HG03565 (cell line): ENCODE data around the gene LTBP2.

Experiments
- ATAC-seq: cut with Tn5 transposase; IDR thresholded peaks from one replicate; pipeline ENCODE4 v1.9.1; 2021; ENCODE audit warnings: mild to moderate bottlenecking, moderate library complexity; ENCODE audit not compliant: unreplicated experiment

Gene LTBP2

GRCh38 chr14:74510223-74510931 lies 101.7 kb downstream of the LTBP2 start:
- no peak for ATAC-seq

DNA sequence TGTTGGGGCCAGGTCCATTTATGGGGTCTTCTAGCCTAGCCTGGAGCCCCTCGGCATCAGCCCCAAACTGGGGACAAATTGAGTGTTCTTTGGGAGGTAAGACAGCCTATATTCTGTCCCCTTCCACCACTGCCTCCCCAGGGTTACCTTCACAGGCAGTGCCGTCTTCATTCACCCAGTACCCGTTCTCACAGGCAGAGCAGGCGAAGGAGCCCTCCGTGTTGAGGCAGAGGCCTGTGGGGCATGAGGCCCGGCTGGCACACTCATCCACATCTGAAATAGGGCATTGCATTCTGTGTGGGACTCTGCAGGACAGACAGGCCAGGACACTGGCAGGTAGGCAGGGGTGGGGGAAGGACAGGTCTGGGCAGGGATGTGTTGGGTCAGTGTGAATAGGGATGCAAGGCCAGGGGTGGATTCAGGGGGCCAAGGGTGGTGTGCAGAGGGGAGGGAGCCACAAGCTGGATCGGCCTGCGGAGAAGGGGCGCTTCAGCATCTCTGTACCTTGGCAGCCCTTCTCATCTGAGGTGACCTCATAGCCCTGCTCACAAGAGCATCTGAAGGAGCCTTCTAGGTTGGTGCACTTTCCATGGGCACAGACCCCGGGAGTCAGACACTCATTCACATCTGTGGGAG lies 102.3 kb downstream of the LTBP2 start:
- no peak for ATAC-seq

- no peak for ATAC-seq
Measured at GRCh38 chr14:74508844-74509428, 103.1 kb downstream of the LTBP2 start.

GRCh38 chr14:74508292-74508731 lies 103.7 kb downstream of the LTBP2 start:
- no peak for ATAC-seq

DNA sequence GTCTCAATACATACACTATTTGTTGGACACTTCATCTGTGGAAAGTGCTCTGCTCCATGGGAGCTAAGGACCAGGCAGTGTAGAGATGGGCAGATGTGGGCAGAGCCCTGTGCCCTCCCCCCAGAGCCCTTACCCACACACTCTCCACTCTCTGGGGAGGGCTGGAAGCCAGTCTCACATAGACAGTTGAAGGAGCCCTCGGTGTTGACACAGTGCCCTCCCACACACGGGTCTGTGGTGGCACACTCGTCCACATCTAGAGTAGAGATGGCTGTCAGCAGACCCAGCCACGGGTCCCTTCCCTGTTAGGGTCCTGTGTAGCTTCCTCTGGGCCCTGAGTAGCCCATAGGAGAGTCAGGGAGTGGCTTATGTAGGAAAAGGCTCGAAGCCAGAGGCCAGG lies 104.2 kb downstream of the LTBP2 start:
- ATAC-seq: no peak

- no peak for ATAC-seq
Measured at GRCh38 chr14:74507085-74507484, 105.0 kb downstream of the LTBP2 start.

DNA sequence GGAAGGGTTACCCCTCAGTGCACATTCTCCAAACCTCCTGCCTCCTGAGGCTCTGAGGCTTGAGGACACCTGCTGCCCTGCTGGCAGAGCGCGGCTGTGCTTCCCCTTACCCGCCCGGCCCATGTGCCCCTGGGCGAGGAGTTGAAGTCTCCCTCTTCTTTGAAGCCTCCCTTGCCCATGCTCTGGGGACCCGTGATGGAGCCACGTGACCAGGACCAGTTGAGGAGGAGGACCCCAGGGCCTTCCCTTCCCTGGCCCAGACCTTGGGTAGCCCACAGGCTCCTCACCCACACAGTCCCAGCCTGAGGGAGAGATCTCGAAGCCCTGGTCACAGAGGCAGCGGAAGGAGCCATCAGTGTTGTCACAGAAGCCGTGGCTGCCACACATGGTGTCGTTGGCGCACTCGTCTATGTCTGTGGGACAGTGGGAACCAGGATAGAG lies 105.6 kb downstream of the LTBP2 start:
- ATAC-seq: no peak

DNA sequence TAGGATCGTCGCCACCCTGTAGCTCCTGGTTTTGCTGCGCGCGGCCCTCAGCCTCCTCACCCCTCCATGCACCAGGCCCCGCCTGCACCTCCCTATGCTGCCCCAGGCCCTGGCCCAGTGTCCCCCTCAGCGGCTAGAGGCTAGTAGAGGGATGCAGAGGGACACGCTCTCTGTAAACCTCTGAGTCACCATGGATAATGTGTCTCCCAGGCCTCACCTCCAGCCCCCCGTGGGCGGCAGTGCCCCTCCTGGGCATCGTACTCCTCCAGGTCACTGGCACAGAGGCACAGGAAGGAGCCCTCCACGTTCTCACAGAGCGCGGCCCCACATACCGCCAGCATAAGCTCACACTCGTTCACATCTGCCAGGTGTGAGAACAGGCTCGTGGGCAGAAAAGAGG lies 106.2 kb downstream of the LTBP2 start:
- no peak for ATAC-seq

GRCh38 chr14:74504874-74505720 lies 106.9 kb downstream of the LTBP2 start:
- no peak for ATAC-seq

GRCh38 chr14:74504412-74504811 lies 107.6 kb downstream of the LTBP2 start:
- no peak for ATAC-seq

DNA sequence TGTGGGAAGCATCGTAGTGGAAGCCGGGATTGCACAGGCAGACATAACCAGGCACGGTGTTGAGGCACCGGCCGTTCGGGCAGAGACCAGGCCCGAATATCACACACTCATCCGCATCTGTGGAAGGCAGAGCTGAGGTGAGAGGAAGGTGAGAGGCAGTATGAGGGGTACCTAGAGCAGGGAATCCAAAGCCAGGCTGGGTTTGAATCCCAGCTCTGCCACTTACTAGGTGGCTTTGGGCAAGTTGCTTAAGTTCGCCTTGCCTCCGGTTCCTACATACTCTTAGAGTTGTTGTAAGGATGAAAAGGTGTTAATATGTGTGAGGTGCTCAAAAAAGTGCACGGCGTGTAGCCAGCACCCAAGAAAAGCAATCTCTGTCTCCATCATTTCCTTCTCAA lies 108.1 kb downstream of the LTBP2 start:
- no peak for ATAC-seq

GRCh38 chr14:74503291-74503937 lies 108.6 kb downstream of the LTBP2 start:
- ATAC-seq: no peak

GRCh38 chr14:74502236-74503019 lies 109.6 kb downstream of the LTBP2 start:
- ATAC-seq: no peak

- ATAC-seq: no peak
Measured at GRCh38 chr14:74501691-74502090, 110.3 kb downstream of the LTBP2 start.

DNA sequence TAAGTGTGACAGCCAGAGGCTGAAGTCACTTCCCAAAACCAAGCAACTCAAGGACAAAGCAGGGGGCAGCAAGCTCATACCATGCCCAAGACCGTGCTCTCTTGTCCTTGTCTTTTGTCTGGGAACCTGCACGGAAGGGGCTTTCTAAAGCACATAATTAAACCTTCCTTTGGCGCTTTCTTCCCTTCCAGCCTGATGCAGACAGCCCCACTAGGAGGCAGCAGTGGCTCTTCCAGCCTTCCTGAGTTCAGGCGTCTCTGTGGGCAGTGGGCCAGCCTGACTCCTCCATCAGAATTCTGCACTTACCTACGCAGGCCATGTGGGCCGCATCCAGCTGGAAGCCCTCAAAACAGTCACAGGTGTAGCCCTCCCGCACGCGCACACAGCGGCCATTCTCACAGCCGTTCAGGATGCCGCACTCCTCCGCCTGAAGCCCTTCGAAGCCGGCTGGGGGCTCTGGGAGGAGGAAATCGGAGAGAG lies 110.9 kb downstream of the LTBP2 start:
- no peak for ATAC-seq

DNA sequence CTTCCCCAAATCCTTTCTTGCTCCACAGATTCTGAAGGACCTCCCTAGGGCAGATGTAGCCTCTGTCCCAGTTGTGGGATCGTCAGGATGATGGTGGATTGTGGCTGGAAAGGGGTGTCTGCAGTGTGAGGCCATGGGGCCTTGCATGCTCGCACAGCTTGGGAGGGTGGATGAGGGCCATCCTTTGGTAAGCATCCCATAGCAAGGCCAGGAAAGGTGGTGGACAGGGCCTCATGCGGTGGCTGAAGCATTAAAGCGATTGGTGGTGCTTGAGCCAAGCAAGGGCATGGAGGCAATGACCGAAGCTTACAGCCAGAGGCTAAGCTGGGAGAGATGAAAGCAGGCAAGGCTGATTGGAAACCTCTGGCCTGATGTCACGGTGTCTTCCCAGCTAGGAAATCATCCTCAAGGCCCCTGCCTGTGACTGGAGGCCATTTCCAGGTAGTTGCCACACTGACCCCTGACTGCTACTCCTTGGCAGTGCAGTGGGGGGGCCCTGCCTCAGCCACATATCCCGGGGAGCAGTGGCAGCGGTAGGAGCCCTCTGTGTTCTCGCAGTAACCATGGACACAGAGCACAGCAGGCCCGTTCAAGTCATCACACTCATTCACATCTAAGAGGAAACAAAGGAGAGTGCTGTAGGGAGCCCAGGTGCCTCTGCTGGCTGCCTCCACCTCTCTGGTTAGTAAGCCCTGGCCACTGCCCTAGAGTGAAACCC lies 111.5 kb downstream of the LTBP2 start:
- no peak for ATAC-seq

GRCh38 chr14:74495356-74495755 lies 116.7 kb downstream of the LTBP2 start:
- ATAC-seq: no peak

- ATAC-seq: peak; percentile 78
Measured at GRCh38 chr14:74493343-74494261, 118.4 kb downstream of the LTBP2 start, which contains the start of gene ISCA2. ISCA2 (plus strand) TSS chr14:74493765; CDS start chr14:74493775, 10 bp downstream.
